Testis (tissue), 3 donors: ENCODE results near the gene CCNK. TPM values are rescaled to one million over a fixed set of nuclear protein-coding genes. Genes with fewer than 3 reads are reported as not detected.

ENCODE experiments used
- DNase-seq: peaks from one replicate; pipeline ENCODE4 v3.0.0-alpha.2; 2019
- H3K27ac ChIP-seq, 2 donors: fragments of 200-600 bp; sonication (generic); one replicate each; pipeline ENCODE4 v1.5.1; 2019
- H3K27me3 ChIP-seq: fragments of 200-600 bp; sonication (generic); one replicate; pipeline ENCODE4 v1.5.1; 2019
- H3K36me3 ChIP-seq: fragments of 200-600 bp; sonication (generic); one replicate; pipeline ENCODE4 v1.5.1; 2017; ENCODE audit warnings: low read depth; ENCODE audit errors: missing control alignments
- H3K4me1 ChIP-seq: fragments of 200-600 bp; sonication (generic); one replicate; pipeline ENCODE4 v1.5.1; 2019
- H3K4me3 ChIP-seq, 2 donors: fragments of 200-600 bp; sonication (generic); one replicate each; pipeline ENCODE4 v1.5.1; 2017 to 2019
- H3K9me3 ChIP-seq: fragments of 200-600 bp; sonication (generic); one replicate; pipeline ENCODE4 v1.5.1; 2017
- POLR2A ChIP-seq: fragments of 450-650 bp; IDR thresholded peaks from one replicate; pipeline ENCODE4 v1.6.1; 2017; ENCODE audit warnings: antibody characterized with exemption, mild to moderate bottlenecking, moderate library complexity
- WGBS, 2 donors: methylation state at CpG; one replicate each; pipeline ENCODE4 v1.1.5; 2018; 5-methylcytosine and 5-hydroxymethylcytosine counted together
- intact Hi-C: fragments of 100-400 bp; cut with DNase I; formaldehyde crosslinking; loops from one replicate; pipeline ENCODE4 v1.15.1; 2023; ENCODE audit warnings: low total_unique reads
- polyA plus RNA-seq: library from polyadenylated mRNA; stranded (reverse); fragments of 350-450 nt; fragmentation: Illumina TruSeq; extraction: RNeasy Lipid Tissue Mini Kit (QIAGEN cat#74804); gene quantifications from one replicate; pipeline ENCODE4 v1.2.3, GENCODE V29; 2014; ENCODE audit warnings: low read depth, low replicate concordance; ENCODE audit not compliant: insufficient read depth
- total RNA-seq, 2 donors: library from RNA; depleted of rRNA; stranded (reverse); fragments of >200 nt; gene quantifications; one replicate each; pipeline ENCODE4 v1.2.3, GENCODE V29; 2016
- TF ChIP-seq, protein P1 (sequence below), 3 experiments: fragments of 450-650 bp in 2 of 3; fragments of 200-600 bp in 1 of 3; sonication (generic) in 1 of 3; IDR thresholded peaks; one replicate each; pipeline ENCODE4 v1.5.1; 2016 to 2019; ENCODE audit warnings: antibody characterized with exemption in 3 of 3, mild to moderate bottlenecking in 2 of 3, moderate library complexity in 1 of 3

Gene CCNK
- total and polyA plus RNA-seq, 3 donors from 2014 or later, result 69.1 to 134 (median 73.1) TPM

DNA sequence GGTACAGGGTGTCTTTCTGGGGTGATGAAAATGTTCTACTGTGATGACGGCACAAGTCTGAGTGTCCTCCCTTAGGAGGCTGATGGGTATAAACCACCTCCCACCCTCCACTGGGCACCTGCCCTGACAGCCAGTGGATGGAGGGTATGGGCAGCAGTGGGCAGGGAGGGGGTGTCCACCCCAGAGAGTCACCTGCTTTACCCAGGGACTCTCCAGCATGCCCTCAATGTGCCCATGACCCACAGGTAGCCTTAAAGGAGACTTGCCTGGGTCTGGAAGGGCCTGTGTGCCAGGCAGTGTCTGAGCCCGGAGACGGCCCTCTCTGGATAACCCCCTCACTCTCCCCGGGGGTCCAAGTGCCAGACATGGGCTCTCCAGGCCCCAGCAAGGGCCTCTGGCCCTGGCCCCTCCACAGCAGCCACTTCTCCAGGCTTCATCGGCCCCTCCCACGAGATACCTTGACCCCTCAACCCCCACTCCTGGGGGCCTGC is 38.8 kb downstream of the CCNK start:
- no peak overlapping the region for H3K27ac ChIP-seq
- WGBS, 2 donors, result 64 to 83% methylated on average over 4 to 6 of the region's 6 CpGs
- TF ChIP-seq, protein P1, sequence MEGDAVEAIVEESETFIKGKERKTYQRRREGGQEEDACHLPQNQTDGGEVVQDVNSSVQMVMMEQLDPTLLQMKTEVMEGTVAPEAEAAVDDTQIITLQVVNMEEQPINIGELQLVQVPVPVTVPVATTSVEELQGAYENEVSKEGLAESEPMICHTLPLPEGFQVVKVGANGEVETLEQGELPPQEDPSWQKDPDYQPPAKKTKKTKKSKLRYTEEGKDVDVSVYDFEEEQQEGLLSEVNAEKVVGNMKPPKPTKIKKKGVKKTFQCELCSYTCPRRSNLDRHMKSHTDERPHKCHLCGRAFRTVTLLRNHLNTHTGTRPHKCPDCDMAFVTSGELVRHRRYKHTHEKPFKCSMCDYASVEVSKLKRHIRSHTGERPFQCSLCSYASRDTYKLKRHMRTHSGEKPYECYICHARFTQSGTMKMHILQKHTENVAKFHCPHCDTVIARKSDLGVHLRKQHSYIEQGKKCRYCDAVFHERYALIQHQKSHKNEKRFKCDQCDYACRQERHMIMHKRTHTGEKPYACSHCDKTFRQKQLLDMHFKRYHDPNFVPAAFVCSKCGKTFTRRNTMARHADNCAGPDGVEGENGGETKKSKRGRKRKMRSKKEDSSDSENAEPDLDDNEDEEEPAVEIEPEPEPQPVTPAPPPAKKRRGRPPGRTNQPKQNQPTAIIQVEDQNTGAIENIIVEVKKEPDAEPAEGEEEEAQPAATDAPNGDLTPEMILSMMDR (IDR thresholded peaks at IDR 0.05), result no peak
- no peak for TF ChIP-seq POLR2A
- H3K27me3 ChIP-seq, result no peaks in the 10 kb centered on the region
- intact Hi-C loops, result loop anchor here (2.0 kb wide), 1 partner anchor 109 kb away; no protein-coding TSS in a partner anchor
- DNase-seq, result no peak
- H3K36me3 ChIP-seq, result no peaks in the 10 kb centered on the region
- no peaks in the 10 kb centered on the region for H3K9me3 ChIP-seq
- no peak overlapping the region for H3K4me3 ChIP-seq
- peaks cover 25% of the 10 kb centered on the region for H3K4me1 ChIP-seq

DNA sequence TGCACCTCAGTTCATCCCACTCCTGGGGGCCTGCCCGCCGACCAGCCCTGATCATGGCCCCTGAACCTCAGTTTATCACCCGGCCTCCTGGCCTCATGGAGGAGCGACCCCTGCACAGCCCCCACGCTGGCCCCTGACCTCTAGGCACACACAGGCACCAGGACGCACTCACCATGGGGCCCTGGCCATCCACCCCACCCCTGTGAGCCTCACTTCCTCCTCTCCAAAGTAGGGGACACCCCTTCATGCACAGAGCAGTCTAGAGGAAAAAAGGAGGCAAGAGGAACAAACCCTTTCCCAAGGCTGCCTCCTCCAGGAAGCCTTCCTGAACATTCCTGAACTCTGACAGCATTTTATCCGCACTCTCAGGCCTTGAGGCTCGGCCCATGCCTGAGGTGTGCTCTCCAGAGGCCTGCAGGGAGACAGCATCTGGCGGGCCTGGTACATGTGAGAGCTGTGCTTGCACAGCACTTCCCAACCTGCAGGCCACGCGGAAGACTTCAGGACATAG is 39.4 kb downstream of the CCNK start:
- Histone ChIP-seq H3K36me3 (no peaks in the 10 kb centered on the region), H3K9me3 (no peaks in the 10 kb centered on the region), H3K4me1 (peaks cover 25% of the 10 kb centered on the region), H3K4me3 (no peak overlapping the region), H3K27me3 (no peaks in the 10 kb centered on the region), H3K27ac (no peak overlapping the region)
- no peak for DNase-seq
- 78 to 86% methylated on average over 9 to 11 of the region's 11 CpGs for WGBS, 2 donors
- intact Hi-C loops, result no loop called here
- TF ChIP-seq POLR2A, result no peak
- TF ChIP-seq, protein P1 (IDR thresholded peaks at IDR 0.05), result no peak

DNA sequence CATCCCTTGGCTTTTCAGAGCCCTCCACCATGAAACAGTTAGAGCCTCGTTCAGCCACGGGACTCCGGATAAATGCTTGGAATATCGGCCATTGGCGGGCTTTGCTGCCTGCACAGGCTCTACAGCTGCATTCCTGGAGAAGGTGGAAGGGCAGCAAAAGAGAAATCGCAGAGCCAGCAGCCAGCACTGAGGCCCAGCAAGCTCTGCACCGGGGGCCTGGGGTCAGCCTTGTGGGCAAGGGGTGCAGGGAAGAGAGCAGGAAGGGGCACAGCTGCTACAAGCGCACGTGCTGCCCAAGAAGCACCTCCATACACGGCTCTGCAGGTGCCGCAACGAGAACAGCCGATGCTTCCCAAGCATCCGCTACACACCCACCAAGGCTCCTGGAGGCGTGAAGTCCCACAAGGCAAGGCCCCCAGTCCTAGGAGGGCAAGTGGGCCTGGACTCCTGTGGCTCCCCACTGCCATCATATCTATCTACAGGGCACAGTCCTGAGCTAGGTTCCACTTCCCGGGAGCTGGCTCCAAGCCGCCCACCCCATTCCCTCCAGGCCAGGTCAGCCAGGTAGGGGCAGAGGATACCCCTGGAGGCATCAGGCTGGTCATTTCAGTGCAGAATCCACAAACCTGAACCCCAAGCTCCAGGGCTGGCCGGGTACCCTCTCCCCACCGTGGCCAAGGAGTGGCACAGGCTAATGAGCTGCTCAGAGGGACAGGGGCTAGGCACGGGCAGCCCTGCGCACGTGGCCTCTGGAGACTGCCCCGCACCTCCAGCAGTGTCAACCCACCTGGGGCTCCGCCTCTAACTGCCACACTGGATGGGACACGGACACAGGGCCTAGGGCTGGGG is 40.2 kb downstream of the CCNK start:
- DNase-seq, result no peak
- Histone ChIP-seq H3K27me3 (no peaks in the 10 kb centered on the region), H3K36me3 (no peaks in the 10 kb centered on the region), H3K4me3 (no peak overlapping the region), H3K9me3 (no peaks in the 10 kb centered on the region), H3K27ac (no peak overlapping the region), H3K4me1 (peaks cover 22% of the 10 kb centered on the region)
- intact Hi-C loops, result no loop called here
- 94% methylated on average over 16 to 21 of the region's 25 CpGs for WGBS, 2 donors
- TF ChIP-seq POLR2A, result no peak
- TF ChIP-seq, protein P1 (IDR thresholded peaks at IDR 0.05), result no peak

DNA sequence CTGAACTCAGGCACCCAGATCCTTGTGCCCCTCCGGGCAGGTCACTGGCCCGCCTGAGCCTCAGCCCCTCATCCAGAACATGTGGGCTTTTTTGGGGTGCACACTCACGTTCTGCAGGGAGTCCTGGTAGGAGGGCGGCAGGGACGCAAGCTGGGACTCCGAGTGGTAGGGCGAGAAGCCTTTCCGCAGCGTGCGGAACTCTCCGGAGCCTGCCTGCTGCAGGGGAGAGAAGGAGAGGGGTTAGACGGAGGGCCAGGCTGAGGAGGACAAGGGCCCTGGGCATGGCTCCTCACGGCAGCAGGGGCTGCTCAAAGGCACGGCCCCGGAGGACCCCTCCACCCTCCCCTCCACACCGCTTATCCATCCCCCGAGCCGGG is 40.8 kb downstream of the CCNK start:
- no peak for TF ChIP-seq POLR2A
- TF ChIP-seq, protein P1 (IDR thresholded peaks at IDR 0.05), result no peak
- no peak overlapping the region for H3K27ac ChIP-seq
- no peaks in the 10 kb centered on the region for H3K9me3 ChIP-seq
- 86 to 88% methylated on average over 17 to 18 of the region's 18 CpGs for WGBS, 2 donors
- no peak for DNase-seq
- peaks cover 22% of the 10 kb centered on the region for H3K4me1 ChIP-seq
- H3K27me3 ChIP-seq, result no peaks in the 10 kb centered on the region
- no peaks in the 10 kb centered on the region for H3K36me3 ChIP-seq
- H3K4me3 ChIP-seq, result no peak overlapping the region
- intact Hi-C loops, result no loop called here
